H1 (cell line): ENCODE data around the gene ACP4.

ENCODE experiments used
- CEBPB ChIP-seq: IDR thresholded peaks from 2 replicates; pipeline ENCODE4 v1.6.1; 2012; ENCODE audit warnings: low read depth, low read length
- CTCF ChIP-seq, 3 experiments: IDR thresholded peaks; 1 replicate in 2 of 3; 2 replicates in 1 of 3; pipeline versions ENCODE4 v1.5.1 to v1.6.1; 2011; ENCODE audit warnings: low read length in 3 of 3, mild to moderate bottlenecking in 3 of 3, inconsistent platforms in 2 of 3, low read depth in 1 of 3, moderate library complexity in 1 of 3; ENCODE audit not compliant: insufficient read depth in 1 of 3; ENCODE audit errors: control extremely low read depth in 1 of 3
- RXRA ChIP-seq: IDR thresholded peaks from 2 replicates; pipeline ENCODE4 v1.6.1; 2011; ENCODE audit warnings: low read depth, mild to moderate bottlenecking, low read length, moderate library complexity; ENCODE audit not compliant: insufficient read depth
- SIN3A ChIP-seq, 2 experiments: IDR thresholded peaks in 1 of 2; conservative IDR thresholded peaks in 1 of 2; 2 replicates each; pipeline ENCODE4 v1.6.1; 2011 to 2012; ENCODE audit warnings: low read length in 2 of 2, improper control_type of control experiment in 1 of 2, low read depth in 1 of 2, mild to moderate bottlenecking in 1 of 2
- SIX5 ChIP-seq: IDR thresholded peaks from 2 replicates; pipeline ENCODE4 v1.6.1; 2011; ENCODE audit warnings: mild to moderate bottlenecking, low read depth, low read length
- TAF1 ChIP-seq: IDR thresholded peaks from 2 replicates; pipeline ENCODE4 v1.6.1; 2011; ENCODE audit warnings: mild to moderate bottlenecking, low read depth, low read length
- YY1 ChIP-seq: IDR thresholded peaks from 2 replicates; pipeline ENCODE4 v1.6.1; 2011; ENCODE audit warnings: low read depth, mild to moderate bottlenecking, low read length

GRCh38 chr19:50797429-50797780 is 7.2 kb downstream of the ACP4 start:
- no peak for TF ChIP-seq CTCF (IDR thresholded peaks at IDR 0.05; ENCODE audit: control extremely low read depth in 1 of 3, insufficient read depth in 1 of 3, low read depth in 1 of 3, low read length in 3 of 3)
- no peak for TF ChIP-seq TAF1
- TF ChIP-seq YY1, result no peak
- TF ChIP-seq RXRA, result no peak
- TF ChIP-seq SIN3A (conservative IDR thresholded peaks at IDR 0.05 in 1 of 2, IDR thresholded peaks at IDR 0.05 in 1 of 2; ENCODE audit: low read depth in 1 of 2, low read length in 2 of 2), result no peak
- no peak for TF ChIP-seq CEBPB
- TF ChIP-seq SIX5, result no peak
